GM12878 (cell line): ENCODE measurements around the gene AK8. TPM values are rescaled to one million over a fixed set of nuclear protein-coding genes. Genes with fewer than 3 reads are reported as not detected.

Experiments
- CUX1 ChIP-seq: IDR thresholded peaks from 2 replicates; pipeline ENCODE4 v1.6.1; 2012; ENCODE audit warnings: improper control_type of control experiment, low read depth, low read length; ENCODE audit not compliant: insufficient replicate concordance
- EED ChIP-seq: sonication (generic); IDR thresholded peaks from 2 replicates; pipeline ENCODE4 v1.6.1; 2016; ENCODE audit warnings: antibody characterized with exemption, low read depth
- ESRRA ChIP-seq: IDR thresholded peaks from 2 replicates; pipeline ENCODE4 v1.6.1; 2012; ENCODE audit warnings: mild to moderate bottlenecking, low read length, improper control_type of control experiment
- KAT2A ChIP-seq: conservative IDR thresholded peaks from 2 replicates; pipeline ENCODE4 v1.6.1; 2011; ENCODE audit warnings: low read depth, low read length; ENCODE audit not compliant: control insufficient read depth
- SMARCA5 ChIP-seq: fragments of 450-650 bp; IDR thresholded peaks from 2 replicates; pipeline ENCODE4 v1.6.1; 2017; ENCODE audit warnings: mild to moderate bottlenecking
- polyA plus RNA-seq, 11 experiments: library from polyadenylated mRNA; depleted of rRNA in 4 of 11; unstranded in 6 of 11; stranded (reverse) in 5 of 11; fragments of >200 nt; fragmentation: Nextera tagmentation in 4 of 11; fragmentation: Illumina TruSeq in 1 of 11; extraction: Ambion mirVana in 4 of 11; extraction: Trizol in 1 of 11; gene quantifications; 1 replicate in 1 of 11; 2 replicates in 10 of 11; pipeline versions ENCODE4 v1.2.1 to v1.2.3, GENCODE V29; 2011 to 2016; ENCODE audit warnings: inconsistent platforms in 2 of 11, missing spikeins in 2 of 11, low read depth in 1 of 11
- total RNA-seq, 4 experiments: library from RNA; depleted of rRNA in 3 of 4; stranded (reverse); fragments of >200 nt in 3 of 4; fragmentation: Illumina TruSeq in 1 of 4; extraction: Trizol in 1 of 4; gene quantifications; 2 replicates each; pipeline versions ENCODE4 v1.2.1 to v1.2.3, GENCODE V29; 2013 to 2021
- TF ChIP-seq, protein P1 (sequence below): fragments of 450-650 bp; IDR thresholded peaks from 2 replicates; pipeline ENCODE4 v1.6.1; 2016; ENCODE audit warnings: mild to moderate bottlenecking, moderate library complexity, borderline replicate concordance

The AK8 gene
- total and polyA plus RNA-seq, 10 of the 15 experiments (the other 5 are each of a cell fraction or from before 2014, with no cell fraction given): 0.03 to 0.12 (median 0.06) TPM; not detected in 5

GRCh38 chr9:132896906-132897305, 18.8 kb upstream of the AK8 start (continued):
- TF ChIP-seq, protein P1, sequence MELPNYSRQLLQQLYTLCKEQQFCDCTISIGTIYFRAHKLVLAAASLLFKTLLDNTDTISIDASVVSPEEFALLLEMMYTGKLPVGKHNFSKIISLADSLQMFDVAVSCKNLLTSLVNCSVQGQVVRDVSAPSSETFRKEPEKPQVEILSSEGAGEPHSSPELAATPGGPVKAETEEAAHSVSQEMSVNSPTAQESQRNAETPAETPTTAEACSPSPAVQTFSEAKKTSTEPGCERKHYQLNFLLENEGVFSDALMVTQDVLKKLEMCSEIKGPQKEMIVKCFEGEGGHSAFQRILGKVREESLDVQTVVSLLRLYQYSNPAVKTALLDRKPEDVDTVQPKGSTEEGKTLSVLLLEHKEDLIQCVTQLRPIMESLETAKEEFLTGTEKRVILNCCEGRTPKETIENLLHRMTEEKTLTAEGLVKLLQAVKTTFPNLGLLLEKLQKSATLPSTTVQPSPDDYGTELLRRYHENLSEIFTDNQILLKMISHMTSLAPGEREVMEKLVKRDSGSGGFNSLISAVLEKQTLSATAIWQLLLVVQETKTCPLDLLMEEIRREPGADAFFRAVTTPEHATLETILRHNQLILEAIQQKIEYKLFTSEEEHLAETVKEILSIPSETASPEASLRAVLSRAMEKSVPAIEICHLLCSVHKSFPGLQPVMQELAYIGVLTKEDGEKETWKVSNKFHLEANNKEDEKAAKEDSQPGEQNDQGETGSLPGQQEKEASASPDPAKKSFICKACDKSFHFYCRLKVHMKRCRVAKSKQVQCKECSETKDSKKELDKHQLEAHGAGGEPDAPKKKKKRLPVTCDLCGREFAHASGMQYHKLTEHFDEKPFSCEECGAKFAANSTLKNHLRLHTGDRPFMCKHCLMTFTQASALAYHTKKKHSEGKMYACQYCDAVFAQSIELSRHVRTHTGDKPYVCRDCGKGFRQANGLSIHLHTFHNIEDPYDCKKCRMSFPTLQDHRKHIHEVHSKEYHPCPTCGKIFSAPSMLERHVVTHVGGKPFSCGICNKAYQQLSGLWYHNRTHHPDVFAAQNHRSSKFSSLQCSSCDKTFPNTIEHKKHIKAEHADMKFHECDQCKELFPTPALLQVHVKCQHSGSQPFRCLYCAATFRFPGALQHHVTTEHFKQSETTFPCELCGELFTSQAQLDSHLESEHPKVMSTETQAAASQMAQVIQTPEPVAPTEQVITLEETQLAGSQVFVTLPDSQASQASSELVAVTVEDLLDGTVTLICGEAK: no peak
- TF ChIP-seq KAT2A (no peak), CUX1 (no peak), SMARCA5 (no peak), ESRRA (no peak), EED (no peak)
